ENCODE data around the gene ART4.

ART4 gene

GRCh38 chr12:14850929-14851663, 7.8 kb upstream of the ART4 start:
- no peak for DNase-seq (ENCODE audit: low spot score)

GRCh38 chr12:14849661-14850060, 6.3 kb upstream of the ART4 start:
- no peak for DNase-seq (ENCODE audit: low spot score)

GRCh38 chr12:14846876-14847580, 3.7 kb upstream of the ART4 start:
- DNase-seq (ENCODE audit: low spot score) = no peak

- DNase-seq (ENCODE audit: low spot score) = no peak
Observed at GRCh38 chr12:14846042-14846587, 2.8 kb upstream of the ART4 start.

GRCh38 chr12:14845350-14845750, 2.0 kb upstream of the ART4 start:
- DNase-seq (ENCODE audit: low spot score) = peak; percentile 46

GRCh38 chr12:14844401-14844800, 1.1 kb upstream of the ART4 start:
- DNase-seq (ENCODE audit: low spot score) = no peak

GRCh38 chr12:14842315-14842714, 1.0 kb downstream of the ART4 start:
- no peak for DNase-seq (ENCODE audit: low spot score)

GRCh38 chr12:14841761-14842160, 1.6 kb downstream of the ART4 start:
- peak; percentile 17 for DNase-seq (ENCODE audit: low spot score)

GRCh38 chr12:14840616-14841015, 2.7 kb downstream of the ART4 start:
- peak; percentile 15 for DNase-seq (ENCODE audit: low spot score)

- DNase-seq (ENCODE audit: low spot score) = no peak
Observed at GRCh38 chr12:14839262-14839661, 4.1 kb downstream of the ART4 start.

GRCh38 chr12:14836336-14837210, 6.8 kb downstream of the ART4 start:
- no peak for DNase-seq (ENCODE audit: low spot score)

- no peak for DNase-seq (ENCODE audit: low spot score)
Observed at GRCh38 chr12:14834509-14834908, 8.8 kb downstream of the ART4 start.

- no peak for DNase-seq (ENCODE audit: low spot score)
Observed at GRCh38 chr12:14833952-14834351, 9.4 kb downstream of the ART4 start.

GRCh38 chr12:14833336-14833735, 10.0 kb downstream of the ART4 start:
- DNase-seq (ENCODE audit: low spot score) = no peak

GRCh38 chr12:14828892-14829291, 14.4 kb downstream of the ART4 start:
- no peak for DNase-seq (ENCODE audit: low spot score)

GRCh38 chr12:14827043-14827442, 16.3 kb downstream of the ART4 start:
- no peak for DNase-seq (ENCODE audit: low spot score)

GRCh38 chr12:14826491-14826890, 16.8 kb downstream of the ART4 start:
- no peak for DNase-seq (ENCODE audit: low spot score)

- DNase-seq (ENCODE audit: low spot score) = no peak
Observed at GRCh38 chr12:14825256-14825655, 18.1 kb downstream of the ART4 start.

- DNase-seq (ENCODE audit: low spot score) = no peak
Observed at GRCh38 chr12:14824012-14824634, 19.2 kb downstream of the ART4 start.

GRCh38 chr12:14814014-14814413, 29.3 kb downstream of the ART4 start, which contains the start of gene SMCO3:
SMCO3 (minus strand) TSS chr12:14814182; CDS start chr12:14806680, 7,502 bp downstream.
- DNase-seq (ENCODE audit: low spot score) = no peak

- DNase-seq (ENCODE audit: low spot score) = no peak
Observed at GRCh38 chr12:14811486-14811885, 31.8 kb downstream of the ART4 start.
